Cardiac fibroblast (primary cell): ENCODE measurements around the gene MAMLD1.

ENCODE experiments used
- DNase-seq, 2 donors: peaks; one replicate each; pipeline versions ENCODE4 v3.0.0 to v3.0.0-alpha.2; 2010; ENCODE audit warnings: low read depth in 2 of 2
- H3K4me3 ChIP-seq, 2 donors: replicated peaks in 1 of 2; 1 replicate in 1 of 2; 2 replicates in 1 of 2; pipeline ENCODE4 v1.5.1; 2011; ENCODE audit warnings: low read depth in 2 of 2, low read length in 2 of 2, mild to moderate bottlenecking in 2 of 2, moderate library complexity in 1 of 2
- TF ChIP-seq, protein P1 (sequence below): IDR thresholded peaks from one replicate; pipeline ENCODE4 v1.5.1; 2011; ENCODE audit warnings: low read depth, mild to moderate bottlenecking, low read length, inconsistent platforms

The MAMLD1 gene

GRCh38 chrX:150352114-150352513, 11.0 kb upstream of the MAMLD1 start:
- H3K4me3 ChIP-seq: no peak overlapping the region
- DNase-seq: peak in 1 of 2 donors; percentile 47
- TF ChIP-seq, protein P1, sequence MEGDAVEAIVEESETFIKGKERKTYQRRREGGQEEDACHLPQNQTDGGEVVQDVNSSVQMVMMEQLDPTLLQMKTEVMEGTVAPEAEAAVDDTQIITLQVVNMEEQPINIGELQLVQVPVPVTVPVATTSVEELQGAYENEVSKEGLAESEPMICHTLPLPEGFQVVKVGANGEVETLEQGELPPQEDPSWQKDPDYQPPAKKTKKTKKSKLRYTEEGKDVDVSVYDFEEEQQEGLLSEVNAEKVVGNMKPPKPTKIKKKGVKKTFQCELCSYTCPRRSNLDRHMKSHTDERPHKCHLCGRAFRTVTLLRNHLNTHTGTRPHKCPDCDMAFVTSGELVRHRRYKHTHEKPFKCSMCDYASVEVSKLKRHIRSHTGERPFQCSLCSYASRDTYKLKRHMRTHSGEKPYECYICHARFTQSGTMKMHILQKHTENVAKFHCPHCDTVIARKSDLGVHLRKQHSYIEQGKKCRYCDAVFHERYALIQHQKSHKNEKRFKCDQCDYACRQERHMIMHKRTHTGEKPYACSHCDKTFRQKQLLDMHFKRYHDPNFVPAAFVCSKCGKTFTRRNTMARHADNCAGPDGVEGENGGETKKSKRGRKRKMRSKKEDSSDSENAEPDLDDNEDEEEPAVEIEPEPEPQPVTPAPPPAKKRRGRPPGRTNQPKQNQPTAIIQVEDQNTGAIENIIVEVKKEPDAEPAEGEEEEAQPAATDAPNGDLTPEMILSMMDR: no peak

- H3K4me3 ChIP-seq: no peak overlapping the region
- TF ChIP-seq, protein P1: no peak
- peak; percentile 39 to 48 for DNase-seq
Measured at GRCh38 chrX:150352581-150352980, 10.5 kb upstream of the MAMLD1 start.

GRCh38 chrX:150355913-150356312, 7.2 kb upstream of the MAMLD1 start:
- TF ChIP-seq, protein P1: no peak
- no peak for DNase-seq
- H3K4me3 ChIP-seq: no peak overlapping the region

DNA sequence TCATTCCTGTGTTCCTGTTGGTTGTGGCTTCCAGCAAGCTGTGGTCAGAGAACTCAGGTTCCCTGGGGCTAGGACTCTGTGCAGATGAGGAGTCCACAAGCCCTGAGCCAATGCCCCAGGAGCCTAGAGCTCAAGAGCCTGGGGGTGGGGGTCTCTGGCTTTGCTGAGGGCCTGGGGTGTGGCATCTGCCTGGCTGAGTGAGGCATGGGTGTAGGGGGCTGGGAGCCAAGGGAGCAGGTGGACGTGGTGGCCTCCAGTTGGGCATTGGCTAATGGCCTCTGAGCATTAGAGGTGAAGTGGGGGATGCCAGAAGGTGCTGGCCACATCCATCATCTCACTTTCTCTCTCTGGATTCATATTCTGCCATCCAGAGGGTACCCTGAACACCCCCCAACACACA, 5.3 kb upstream of the MAMLD1 start:
- no peak for DNase-seq
- TF ChIP-seq, protein P1: no peak
- H3K4me3 ChIP-seq: no peak overlapping the region

GRCh38 chrX:150358651-150359050, 4.5 kb upstream of the MAMLD1 start:
- no peak overlapping the region for H3K4me3 ChIP-seq
- TF ChIP-seq, protein P1: no peak
- no peak for DNase-seq

GRCh38 chrX:150360331-150360730, 2.8 kb upstream of the MAMLD1 start:
- no peak overlapping the region for H3K4me3 ChIP-seq
- TF ChIP-seq, protein P1: no peak
- no peak for DNase-seq

DNA sequence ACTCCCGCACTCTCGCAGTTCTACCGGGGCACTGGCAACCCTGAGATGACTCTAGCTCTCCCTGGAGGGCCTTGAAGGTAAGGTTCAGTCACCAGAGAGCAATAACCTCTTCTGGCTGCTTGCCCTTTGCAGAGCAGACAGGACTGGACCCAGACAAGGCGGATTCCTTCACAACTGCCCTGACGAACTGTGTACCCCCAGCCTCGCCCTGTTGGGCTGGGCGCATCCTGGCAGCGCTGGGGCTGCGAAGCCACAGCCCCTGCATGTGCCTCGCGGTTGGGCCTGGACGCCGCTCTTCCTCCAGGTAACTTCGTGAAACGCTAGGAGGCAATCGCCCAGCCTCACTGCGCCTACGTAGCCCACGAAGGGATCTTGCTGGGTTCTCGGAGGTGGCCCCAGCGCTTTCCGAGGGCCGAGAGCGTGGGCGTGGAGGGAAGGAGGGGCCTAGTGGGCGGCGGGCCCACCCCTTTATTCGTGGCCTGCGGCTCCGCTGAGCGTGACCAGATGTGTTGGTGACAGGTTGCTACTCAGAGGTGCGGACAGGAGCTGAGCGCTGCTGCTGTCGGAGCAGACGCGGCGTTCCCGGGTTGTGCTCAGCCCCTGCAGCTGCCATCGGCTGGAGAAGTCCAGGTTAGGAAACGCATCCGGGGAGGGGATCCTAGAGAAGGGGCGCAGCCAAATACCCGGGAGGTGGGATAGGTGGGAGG, 1.9 kb upstream of the MAMLD1 start:
- TF ChIP-seq, protein P1: no peak
- no peak for DNase-seq
- peak overlapping the region; percentile 56 to 65 for H3K4me3 ChIP-seq
